GM19452 (cell line): ENCODE results near the gene DNASE2B.

Source experiments
- ATAC-seq: cut with Tn5 transposase; IDR thresholded peaks from one replicate; pipeline ENCODE4 v1.9.1; 2021; ENCODE audit not compliant: unreplicated experiment

DNASE2B gene

GRCh38 chr1:84398175-84399155 is at the start of gene DNASE2B:
Gene DNASE2B, plus strand, starts transcription at chr1:84398484. Its CDS starts 81 bp downstream, at chr1:84398565.
- no peak for ATAC-seq

- no peak for ATAC-seq
These were observed 49.5 kb upstream of the DNASE2B start for GRCh38 chr1:84348759-84349158.

- ATAC-seq: no peak
These were observed 48.2 kb upstream of the DNASE2B start for GRCh38 chr1:84350104-84350503.

- ATAC-seq: no peak
These were observed 47.7 kb upstream of the DNASE2B start for GRCh38 chr1:84350550-84350949.

- no peak for ATAC-seq
These were observed 45.8 kb upstream of the DNASE2B start for GRCh38 chr1:84352298-84353106.

GRCh38 chr1:84353695-84354094 is 44.6 kb upstream of the DNASE2B start:
- no peak for ATAC-seq

- ATAC-seq: no peak
These were observed 42.7 kb upstream of the DNASE2B start for GRCh38 chr1:84355556-84355955.

GRCh38 chr1:84356881-84357280 is 41.4 kb upstream of the DNASE2B start:
- no peak for ATAC-seq

- ATAC-seq: no peak
These were observed 39.6 kb upstream of the DNASE2B start for GRCh38 chr1:84358695-84359094.

- no peak for ATAC-seq
These were observed 38.0 kb upstream of the DNASE2B start for GRCh38 chr1:84360316-84360715.

GRCh38 chr1:84361796-84362195 is 36.5 kb upstream of the DNASE2B start:
- no peak for ATAC-seq

- no peak for ATAC-seq
These were observed 35.3 kb upstream of the DNASE2B start for GRCh38 chr1:84363019-84363418.

GRCh38 chr1:84363622-84364021 is 34.7 kb upstream of the DNASE2B start:
- ATAC-seq: no peak

- ATAC-seq: no peak
These were observed 32.8 kb upstream of the DNASE2B start for GRCh38 chr1:84365225-84366221.

- ATAC-seq: no peak
These were observed 31.5 kb upstream of the DNASE2B start for GRCh38 chr1:84366786-84367185.

- no peak for ATAC-seq
These were observed 31.1 kb upstream of the DNASE2B start for GRCh38 chr1:84367219-84367618.

GRCh38 chr1:84368441-84368840 is 29.8 kb upstream of the DNASE2B start:
- no peak for ATAC-seq

GRCh38 chr1:84370266-84370665 is 28.0 kb upstream of the DNASE2B start:
- ATAC-seq: no peak

- no peak for ATAC-seq
These were observed 27.4 kb upstream of the DNASE2B start for GRCh38 chr1:84370831-84371394.

GRCh38 chr1:84373436-84374141 is 24.7 kb upstream of the DNASE2B start:
- ATAC-seq: no peak
